Vagina (tissue), 2 donors: ENCODE data around the gene GLYATL2. TPM values are rescaled to one million over a fixed set of nuclear protein-coding genes. Genes with fewer than 3 reads are reported as not detected.

Source experiments
- DNase-seq, 2 donors: peaks; one replicate each; pipeline ENCODE4 v3.0.0-alpha.2; 2017; ENCODE audit errors: extremely low spot score in 2 of 2
- H3K27ac ChIP-seq: fragments of 200-600 bp; sonication (generic); one replicate; pipeline ENCODE4 v1.5.1; 2019
- H3K27me3 ChIP-seq: fragments of 200-600 bp; sonication (generic); one replicate; pipeline ENCODE4 v1.5.1; 2019
- H3K36me3 ChIP-seq, 2 donors: fragments of 200-600 bp; sonication (generic); one replicate each; pipeline ENCODE4 v1.5.1; 2017 to 2019
- H3K4me1 ChIP-seq: fragments of 200-600 bp; sonication (generic); one replicate; pipeline ENCODE4 v1.5.1; 2019
- H3K4me3 ChIP-seq, 2 donors: fragments of 200-600 bp; sonication (generic); 1 replicate in 1 of 2; 2 replicates in 1 of 2; pipeline ENCODE4 v1.5.1; 2016 to 2019
- H3K9me3 ChIP-seq: fragments of 200-600 bp; sonication (generic); one replicate; pipeline ENCODE4 v1.5.1; 2019
- POLR2A ChIP-seq, 2 donors: fragments of 450-650 bp; IDR thresholded peaks; one replicate each; pipeline ENCODE4 v1.6.1; 2017; ENCODE audit warnings: antibody characterized with exemption in 2 of 2, mild to moderate bottlenecking in 2 of 2, moderate library complexity in 2 of 2
- POLR2AphosphoS5 ChIP-seq, 2 donors: sonication (generic); formaldehyde crosslinking; IDR thresholded peaks; one replicate each; pipeline ENCODE4 v1.9.0; 2017; ENCODE audit warnings: antibody characterized with exemption in 2 of 2, mild to moderate bottlenecking in 2 of 2, low read depth in 1 of 2; ENCODE audit not compliant: insufficient read depth in 1 of 2
- intact Hi-C: fragments of 100-400 bp; cut with DNase I; formaldehyde crosslinking; loops from one replicate; pipeline ENCODE4 v1.15.1; 2023
- total RNA-seq: library from RNA; depleted of rRNA; stranded (reverse); fragments of >200 nt; gene quantifications from one replicate; pipeline ENCODE4 v1.2.3, GENCODE V29; 2016
- TF ChIP-seq, protein P1 (sequence below), 3 experiments: fragments of 450-650 bp in 2 of 3; fragments of 200-600 bp in 1 of 3; sonication (generic) in 1 of 3; IDR thresholded peaks; one replicate each; pipeline ENCODE4 v1.5.1; 2017 to 2019; ENCODE audit warnings: antibody characterized with exemption in 3 of 3, mild to moderate bottlenecking in 2 of 3, moderate library complexity in 2 of 3

The GLYATL2 gene
- total RNA-seq, 1 donor from 2014 or later: not detected

DNA sequence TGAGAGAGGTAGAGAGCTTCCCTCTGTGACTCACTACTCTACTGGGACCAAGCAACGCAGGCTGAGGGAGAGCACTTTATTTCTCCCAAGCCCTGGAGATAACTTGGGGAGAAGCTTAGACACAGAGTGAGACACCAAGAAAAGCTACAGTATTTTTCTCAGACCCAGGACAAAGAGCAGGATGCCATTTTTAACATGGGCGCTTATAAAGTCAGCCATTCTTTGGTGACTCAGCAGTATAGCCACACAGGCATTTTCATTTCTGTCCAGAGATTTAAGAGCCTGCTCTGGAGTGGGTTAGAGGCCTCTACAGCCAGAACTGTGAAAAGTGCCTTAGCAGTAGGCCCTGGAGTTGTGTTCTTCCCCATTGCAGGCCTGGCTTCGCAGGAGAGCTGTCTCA lies 57.8 kb downstream of the GLYATL2 start:
- H3K9me3 ChIP-seq: no peaks in the 10 kb centered on the region
- H3K4me3 ChIP-seq: no peak overlapping the region
- no peaks in the 10 kb centered on the region for H3K27me3 ChIP-seq
- no peak overlapping the region for H3K27ac ChIP-seq
- intact Hi-C loops: no loop called here
- DNase-seq: no peak
- TF ChIP-seq POLR2AphosphoS5 (IDR thresholded peaks at IDR 0.05; ENCODE audit: insufficient read depth in 1 of 2, low read depth in 1 of 2): no peak
- TF ChIP-seq, protein P1, sequence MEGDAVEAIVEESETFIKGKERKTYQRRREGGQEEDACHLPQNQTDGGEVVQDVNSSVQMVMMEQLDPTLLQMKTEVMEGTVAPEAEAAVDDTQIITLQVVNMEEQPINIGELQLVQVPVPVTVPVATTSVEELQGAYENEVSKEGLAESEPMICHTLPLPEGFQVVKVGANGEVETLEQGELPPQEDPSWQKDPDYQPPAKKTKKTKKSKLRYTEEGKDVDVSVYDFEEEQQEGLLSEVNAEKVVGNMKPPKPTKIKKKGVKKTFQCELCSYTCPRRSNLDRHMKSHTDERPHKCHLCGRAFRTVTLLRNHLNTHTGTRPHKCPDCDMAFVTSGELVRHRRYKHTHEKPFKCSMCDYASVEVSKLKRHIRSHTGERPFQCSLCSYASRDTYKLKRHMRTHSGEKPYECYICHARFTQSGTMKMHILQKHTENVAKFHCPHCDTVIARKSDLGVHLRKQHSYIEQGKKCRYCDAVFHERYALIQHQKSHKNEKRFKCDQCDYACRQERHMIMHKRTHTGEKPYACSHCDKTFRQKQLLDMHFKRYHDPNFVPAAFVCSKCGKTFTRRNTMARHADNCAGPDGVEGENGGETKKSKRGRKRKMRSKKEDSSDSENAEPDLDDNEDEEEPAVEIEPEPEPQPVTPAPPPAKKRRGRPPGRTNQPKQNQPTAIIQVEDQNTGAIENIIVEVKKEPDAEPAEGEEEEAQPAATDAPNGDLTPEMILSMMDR (IDR thresholded peaks at IDR 0.05): no peak
- no peak for TF ChIP-seq POLR2A (IDR thresholded peaks at IDR 0.05)
- H3K4me1 ChIP-seq: no peaks in the 10 kb centered on the region
- H3K36me3 ChIP-seq: no peaks in the 10 kb centered on the region

DNA sequence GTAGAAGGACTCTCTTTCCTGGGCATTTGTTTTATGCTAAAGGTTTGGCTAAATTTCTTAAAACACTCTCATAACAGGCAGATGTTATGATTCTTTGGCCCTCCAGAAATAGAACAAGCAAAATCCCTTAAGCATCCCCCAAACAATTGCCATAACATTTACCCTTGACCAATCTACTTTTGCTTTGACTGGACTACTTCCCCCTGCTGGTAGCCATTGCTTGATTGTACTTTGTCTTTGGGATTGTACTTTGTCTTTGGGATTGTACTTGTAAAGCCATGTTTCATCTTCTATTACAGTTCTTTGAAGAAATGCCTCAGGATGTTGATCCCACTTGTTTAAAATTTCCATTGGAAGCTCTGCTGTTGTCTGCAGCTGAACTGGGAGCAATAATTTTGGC lies 59.5 kb downstream of the GLYATL2 start:
- intact Hi-C loops: no loop called here
- H3K4me3 ChIP-seq: no peak overlapping the region

More for the DNA sequence above, 59.5 kb downstream of the GLYATL2 start:
- H3K27ac ChIP-seq: no peak overlapping the region
- no peaks in the 10 kb centered on the region for H3K27me3 ChIP-seq
- no peak for DNase-seq
- no peaks in the 10 kb centered on the region for H3K36me3 ChIP-seq
- no peak for TF ChIP-seq POLR2AphosphoS5 (IDR thresholded peaks at IDR 0.05; ENCODE audit: insufficient read depth in 1 of 2, low read depth in 1 of 2)
- no peak for TF ChIP-seq POLR2A (IDR thresholded peaks at IDR 0.05)
- TF ChIP-seq, protein P1 (IDR thresholded peaks at IDR 0.05): no peak
- no peaks in the 10 kb centered on the region for H3K9me3 ChIP-seq
- no peaks in the 10 kb centered on the region for H3K4me1 ChIP-seq

Other genes with a start within 250 kb of the GLYATL2 start
- gene CNTF, start 222.0 kb downstream of the GLYATL2 start, total RNA-seq: not detected
- gene GLYAT, start 112.8 kb downstream of the GLYATL2 start, total RNA-seq: not detected
- gene GLYATL1, start 94.8 kb upstream of the GLYATL2 start, total RNA-seq: not detected
- gene GLYATL1B, start 241.6 kb upstream of the GLYATL2 start, total RNA-seq: not detected